K562 (cell line): ENCODE results near the gene SPDYE4. TPM values are rescaled to one million over a fixed set of nuclear protein-coding genes. Genes with fewer than 3 reads are reported as not detected.

Experiments used
- ATAC-seq: fragments of 200-7000 bp; cut with Tn5 transposase; 3 replicates; pipeline ENCODE4 v1.9.1; 2020; ENCODE audit warnings: moderate library complexity
- BruUV-seq: library from RNA; stranded (reverse); fragments of 400-500 nt; replicated peaks from 2 replicates; lab custom pipeline; 2021; lab: Mats Ljungman, UMichigan
- CTCF ChIA-PET: fragments of 300-600 bp; formaldehyde crosslinking; extraction: SDS; loops from one replicate; lab custom pipeline; 2021; ENCODE audit warnings: low intra/inter-chr PET ratio; lab: Yijun Ruan, JAX
- POLR2A ChIA-PET: fragments of 300-600, 350-650 bp; sonication (Branson Sonifier 250); formaldehyde crosslinking; extraction: SDS; loops from one replicate; lab custom pipeline; 2021; ENCODE audit warnings: antibody characterized with exemption, inconsistent platforms; lab: Yijun Ruan, JAX
- DNase-seq, 4 experiments: peaks; one replicate each; pipeline versions ENCODE4 v3.0.0 to v3.0.0-alpha.2; 2011 to 2018; ENCODE audit warnings: low spot score in 3 of 4, mixed read lengths in 3 of 4; ENCODE audit errors: extremely low read depth in 1 of 4
- FAIRE-seq: peaks from 2 replicates; lab custom pipeline; 2011; peaks lifted over from hg19 to GRCh38; lab: Jason Lieb, UNC
- H2AFZ ChIP-seq: 2 replicates; pipeline ENCODE4 v1.6.0; 2011; ENCODE audit warnings: low read depth, low read length, control low read depth, inconsistent platforms
- H3K27ac ChIP-seq: fragments of 200-600 bp; 3 replicates; pipeline ENCODE4 v1.8.0; 2011; ENCODE audit warnings: low read depth, mild to moderate bottlenecking, control low read depth, inconsistent platforms, low read length, moderate library complexity, mixed read lengths; ENCODE audit errors: extremely low read depth
- H3K27me3 ChIP-seq, 2 experiments: fragments of 300-600 bp in 1 of 2; 2 replicates in 1 of 2; 3 replicates in 1 of 2; pipeline versions ENCODE4 v1.6.0 to v1.8.0; 2011; ENCODE audit warnings: inconsistent platforms in 2 of 2, low read length in 2 of 2, mild to moderate bottlenecking in 1 of 2, mixed read lengths in 1 of 2, moderate library complexity in 1 of 2; ENCODE audit not compliant: control insufficient read depth in 2 of 2, insufficient read depth in 2 of 2
- H3K36me3 ChIP-seq: fragments of 300-600 bp; 3 replicates; pipeline ENCODE4 v1.8.0; 2011; ENCODE audit warnings: mild to moderate bottlenecking, low read length, inconsistent platforms; ENCODE audit not compliant: control insufficient read depth, insufficient read depth
- H3K4me1 ChIP-seq, 2 experiments: fragments of 200-600 bp in 1 of 2; replicated peaks in 1 of 2; 2 replicates in 1 of 2; 3 replicates in 1 of 2; pipeline versions ENCODE4 v1.5.1 to v1.8.0; 2011; ENCODE audit warnings: inconsistent platforms in 2 of 2, low read length in 2 of 2, mild to moderate bottlenecking in 1 of 2, mixed read lengths in 1 of 2, moderate library complexity in 1 of 2; ENCODE audit not compliant: control insufficient read depth in 2 of 2, insufficient read depth in 2 of 2
- H3K4me2 ChIP-seq: 2 replicates; pipeline ENCODE4 v1.6.1; 2011; ENCODE audit warnings: low read length, control low read depth, inconsistent platforms, mixed read lengths; ENCODE audit not compliant: insufficient read depth
- H3K4me3 ChIP-seq: fragments of 200-600 bp; sonication (generic), shearing (Covaris generic); 2 replicates; pipeline ENCODE4 v1.5.1; 2016; ENCODE audit warnings: control low read depth, inconsistent platforms
- H3K79me2 ChIP-seq: fragments of 200-600 bp; 3 replicates; pipeline ENCODE4 v1.8.0; 2011; ENCODE audit warnings: low read length, inconsistent platforms; ENCODE audit not compliant: control insufficient read depth, insufficient read depth
- H3K9ac ChIP-seq, 2 experiments: 2 replicates each; pipeline versions ENCODE4 v1.6.0 to v1.6.1; 2011; ENCODE audit warnings: low read depth in 2 of 2, low read length in 2 of 2, control low read depth in 1 of 2, inconsistent platforms in 1 of 2, mild to moderate bottlenecking in 1 of 2, mixed read lengths in 1 of 2; ENCODE audit not compliant: insufficient read depth in 1 of 2
- H3K9me1 ChIP-seq: one replicate; pipeline ENCODE4 v1.6.0; 2011; ENCODE audit warnings: inconsistent platforms, mild to moderate bottlenecking, low read length, moderate library complexity; ENCODE audit not compliant: control insufficient read depth, insufficient read depth
- H3K9me3 ChIP-seq: replicated peaks from 2 replicates; pipeline ENCODE4 v1.5.1; 2011; ENCODE audit warnings: low read depth, low read length, inconsistent platforms; ENCODE audit not compliant: control insufficient read depth, insufficient read depth
- H4K20me1 ChIP-seq: replicated peaks from 2 replicates; pipeline ENCODE4 v1.6.1; 2011; ENCODE audit warnings: low read length, inconsistent platforms, mixed read lengths; ENCODE audit not compliant: control insufficient read depth, insufficient read depth
- ATF3 ChIP-seq, 2 experiments: fragments of 450-650 bp in 1 of 2; sonication (generic) in 1 of 2; formaldehyde crosslinking in 1 of 2; IDR thresholded peaks in 1 of 2; conservative IDR thresholded peaks in 1 of 2; 2 replicates each; pipeline versions ENCODE4 v1.6.1 to v1.8.1; 2016 to 2023; ENCODE audit warnings: mild to moderate bottlenecking in 2 of 2, moderate library complexity in 2 of 2, inconsistent platforms in 1 of 2, missing genetic modification reagents in 1 of 2
- ATF7 ChIP-seq: fragments of 450-650 bp; IDR thresholded peaks from 2 replicates; pipeline ENCODE4 v1.7.1; 2014; ENCODE audit warnings: mild to moderate bottlenecking, moderate library complexity
- CEBPB ChIP-seq: fragments of 450-650 bp; IDR thresholded peaks from 2 replicates; pipeline ENCODE4 v1.6.1; 2016; ENCODE audit warnings: missing genetic modification characterization, missing compliant biosample characterization
- CEBPG ChIP-seq, 3 experiments: fragments of 200-800 bp in 1 of 3; sonication (Bioruptor generic) in 1 of 3; sonication (generic) in 1 of 3; formaldehyde crosslinking in 1 of 3; IDR thresholded peaks in 2 of 3; conservative IDR thresholded peaks in 1 of 3; 2 replicates each; pipeline versions ENCODE4 v1.6.1 to v1.8.0; 2016 to 2022; ENCODE audit warnings: missing compliant biosample characterization in 2 of 3, missing genetic modification characterization in 2 of 3, mild to moderate bottlenecking in 1 of 3, missing genetic modification reagents in 1 of 3
- GTF3C2 ChIP-seq: IDR thresholded peaks from 3 replicates; pipeline ENCODE4 v1.6.1; 2011; ENCODE audit warnings: borderline replicate concordance, mild to moderate bottlenecking, moderate library complexity; ENCODE audit not compliant: insufficient read length; ENCODE audit errors: extremely low read depth
- HOMEZ ChIP-seq: fragments of 250-450 bp; sonication (Bioruptor Pico); IDR thresholded peaks from 2 replicates; pipeline ENCODE4 v1.4.0; 2020; ENCODE audit warnings: mild to moderate bottlenecking, moderate library complexity
- PML ChIP-seq: IDR thresholded peaks from 2 replicates; pipeline ENCODE4 v1.6.1; 2012; ENCODE audit warnings: low read length, inconsistent platforms
- TAF1 ChIP-seq: IDR thresholded peaks from 2 replicates; pipeline ENCODE4 v1.6.1; 2011; ENCODE audit warnings: mild to moderate bottlenecking, low read length, moderate library complexity; ENCODE audit not compliant: insufficient read depth, control insufficient read depth, severe bottlenecking; ENCODE audit errors: extremely low read depth
- ZNF551 ChIP-seq: fragments of 250-450 bp; sonication (Bioruptor Pico); IDR thresholded peaks from 2 replicates; pipeline ENCODE4 v1.5.0; 2021; ENCODE audit warnings: mild to moderate bottlenecking, moderate library complexity
- WGBS: fragments of 100-300 bp; shearing (Covaris generic); methylation state at CpG from one replicate; pipeline ENCODE4 v1.1.6; 2016; ENCODE audit warnings: low coverage, mixed read lengths; ENCODE audit not compliant: insufficient coverage; ENCODE audit errors: missing lambda C conversion rate; 5-methylcytosine and 5-hydroxymethylcytosine counted together
- in situ Hi-C: fragments of 300-500 bp; cut with MboI; formaldehyde crosslinking; loops from 4 replicates; pipeline ENCODE4 v1.15.0; 2018; ENCODE audit warnings: inconsistent platforms, mixed read lengths
- intact Hi-C: fragments of 100-400 bp; cut with micrococcal nuclease; formaldehyde crosslinking; loops from 2 replicates; pipeline ENCODE4 v1.14.2; 2022
- polyA plus RNA-seq, 8 experiments: library from polyadenylated mRNA; depleted of rRNA in 4 of 8; stranded (reverse) in 5 of 8; unstranded in 3 of 8; fragments of >200 nt; fragmentation: Nextera tagmentation in 2 of 8; fragmentation: Illumina TruSeq in 1 of 8; extraction: Ambion mirVana in 2 of 8; extraction: Trizol in 1 of 8; gene quantifications; 2 replicates each; pipeline versions ENCODE4 v1.2.1 to v1.2.3, GENCODE V29; 2011 to 2014; ENCODE audit warnings: inconsistent platforms in 1 of 8, missing spikeins in 1 of 8
- total RNA-seq, 7 experiments: library from RNA; depleted of rRNA in 6 of 7; stranded (reverse); fragments of >200 nt in 6 of 7; fragmentation: Illumina TruSeq in 2 of 7; extraction: Trizol in 2 of 7; gene quantifications; 2 replicates each; pipeline versions ENCODE4 v1.2.1 to v1.2.3, GENCODE V29; 2011 to 2021; ENCODE audit warnings: low replicate concordance in 1 of 7
- TF ChIP-seq, protein P1 (sequence below): fragments of 250-450 bp; sonication (Bioruptor Pico); IDR thresholded peaks from 2 replicates; pipeline ENCODE4 v1.4.0; 2020

The SPDYE4 gene
- total and polyA plus RNA-seq, 9 of the 15 experiments (the other 6 are each of a cell fraction or from before 2014, with no cell fraction given), result not detected

GRCh38 chr17:8713878-8714277, 44.5 kb downstream of the SPDYE4 start:
- ChIA-PET POLR2A (no interaction called here), CTCF (no interaction called here)
- H3K9me1 ChIP-seq, result no peaks in the 10 kb centered on the region
- H4K20me1 ChIP-seq, result no peaks in the 10 kb centered on the region
- TF ChIP-seq ATF3 (IDR thresholded peaks at IDR 0.05), result peak; percentile 77
- TF ChIP-seq ATF3 (CRISPR knock-in tag; conservative IDR thresholded peaks at IDR 0.05), result no peak
- no peak for TF ChIP-seq CEBPG (CRISPR knock-in tag; IDR thresholded peaks at IDR 0.05)
- TF ChIP-seq CEBPG (tag; conservative IDR thresholded peaks at IDR 0.05 in 1 of 2, IDR thresholded peaks at IDR 0.05 in 1 of 2), result peak; percentile 41 to 79; a peak in 3 of 4 replicates
- TF ChIP-seq, protein P1, sequence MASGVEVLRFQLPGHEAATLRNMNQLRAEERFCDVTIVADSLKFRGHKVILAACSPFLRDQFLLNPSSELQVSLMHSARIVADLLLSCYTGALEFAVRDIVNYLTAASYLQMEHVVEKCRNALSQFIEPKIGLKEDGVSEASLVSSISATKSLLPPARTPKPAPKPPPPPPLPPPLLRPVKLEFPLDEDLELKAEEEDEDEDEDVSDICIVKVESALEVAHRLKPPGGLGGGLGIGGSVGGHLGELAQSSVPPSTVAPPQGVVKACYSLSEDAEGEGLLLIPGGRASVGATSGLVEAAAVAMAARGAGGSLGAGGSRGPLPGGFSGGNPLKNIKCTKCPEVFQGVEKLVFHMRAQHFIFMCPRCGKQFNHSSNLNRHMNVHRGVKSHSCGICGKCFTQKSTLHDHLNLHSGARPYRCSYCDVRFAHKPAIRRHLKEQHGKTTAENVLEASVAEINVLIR (CRISPR knock-in tag), result no peak
- TF ChIP-seq ZNF551 (CRISPR knock-in tag), result no peak
- TF ChIP-seq HOMEZ (CRISPR knock-in tag), result no peak
- peak; percentile 59; the same call in 1 of the 2 replicates for TF ChIP-seq CEBPB (tag)
- TF ChIP-seq PML, result no peak
- no peak for TF ChIP-seq GTF3C2
- TF ChIP-seq ATF7, result peak; percentile 60
- no peak for TF ChIP-seq TAF1
- ATAC-seq (no peak), FAIRE-seq (no peak), DNase-seq (no peak)
- no peaks in the 10 kb centered on the region; a peak in 1 of 5 replicates for H3K4me1 ChIP-seq
- WGBS, result 19% methylated on average over 5 of the region's 5 CpGs
- no peak overlapping the region for H3K4me3 ChIP-seq
- no peaks in the 10 kb centered on the region; a peak in 1 of 5 replicates for H3K27me3 ChIP-seq
- no peaks in the 10 kb centered on the region for H3K79me2 ChIP-seq
- H3K9me3 ChIP-seq, result no peaks in the 10 kb centered on the region
- no peak overlapping the region for H3K9ac ChIP-seq
- in situ Hi-C loops, result no loop called here
- 0 out of 2 replicates have a peak overlapping the region, but pooled peaks have one; percentile 32 for H2AFZ ChIP-seq
- H3K27ac ChIP-seq, result no peak overlapping the region
- no peaks in the 10 kb centered on the region for H3K36me3 ChIP-seq
- H3K4me2 ChIP-seq, result peak overlapping the region; percentile 46; the same call in 1 of the 2 replicates
- no TSS peak for BruUV-seq
- intact Hi-C loops, result no loop called here
